ENCODE data around the gene MAD1L1. TPM values are rescaled to one million over a fixed set of nuclear protein-coding genes. Genes with fewer than 3 reads are reported as not detected.

Gene MAD1L1
- total and polyA plus RNA-seq, 2 of the 8 experiments (the other 6 are each of a cell fraction or from before 2014, with no cell fraction given): 40.4 to 44.6 TPM

DNA sequence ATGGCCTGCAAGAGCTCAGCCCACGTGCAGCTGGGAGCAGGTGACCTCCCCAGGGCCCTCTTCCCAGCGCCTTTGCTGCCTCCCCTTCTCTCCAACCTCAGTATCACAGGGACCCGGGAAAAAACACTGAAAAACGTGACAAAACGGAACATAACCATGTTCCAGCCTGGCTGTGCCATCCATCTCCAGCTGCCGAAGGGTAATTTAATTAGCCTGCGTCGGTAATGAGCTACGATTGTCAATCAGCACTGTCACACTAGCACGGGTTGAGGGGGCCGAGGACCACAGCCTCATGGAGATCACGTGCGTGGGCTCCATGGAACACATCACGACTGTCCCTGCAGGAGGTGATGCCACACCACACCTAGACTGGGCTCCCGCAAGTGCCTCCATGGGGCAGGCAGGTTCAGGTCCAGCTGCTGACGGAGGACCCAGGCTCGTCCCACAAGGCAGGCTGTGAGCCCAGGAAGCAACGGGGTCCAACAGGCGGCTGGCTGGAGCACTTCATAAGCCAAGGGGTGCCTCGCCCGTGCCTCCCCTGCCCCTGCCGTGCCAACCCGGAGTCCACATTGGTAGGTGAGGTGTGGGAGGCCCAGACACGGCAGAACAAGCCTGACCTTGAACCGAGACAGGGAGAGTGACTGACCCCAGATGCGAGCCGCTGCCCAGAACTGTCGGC lies 363.2 kb downstream of the MAD1L1 start:
- H3K27ac ChIP-seq (ENCODE audit: low read depth, low read length): no peak overlapping the region
- H3K23ac ChIP-seq (ENCODE audit: insufficient read length): no peak overlapping the region
- H4K20me1 ChIP-seq (replicated peaks in 1 of 2; ENCODE audit: control insufficient read depth in 1 of 2, insufficient read depth in 2 of 2, low read length in 2 of 2): peaks cover 2 to 9% of the 10 kb centered on the region in 2 experiments
- no peak overlapping the region for H3K56ac ChIP-seq (replicated peaks; ENCODE audit: insufficient read length, low read depth, low read length)
- H3K79me1 ChIP-seq (ENCODE audit: low read depth, low read length): peaks cover 4% of the 10 kb centered on the region; the same call in 1 of the 2 replicates
- no peaks in the 10 kb centered on the region for H3K27me3 ChIP-seq (replicated peaks in 1 of 4; ENCODE audit: control insufficient read depth in 3 of 4, extremely low read depth in 1 of 4, insufficient read depth in 3 of 4, low read length in 3 of 4)
- H3K4me2 ChIP-seq (ENCODE audit: insufficient read depth in 1 of 2, low read depth in 2 of 2, low read length in 2 of 2): no peak overlapping the region
- H3K4me1 ChIP-seq (replicated peaks in 1 of 4; ENCODE audit: control insufficient read depth in 3 of 4, insufficient read depth in 4 of 4, low read length in 3 of 4): peaks cover 0 to 1% (median under 1%) of the 10 kb centered on the region in 4 experiments; a peak in 3 of 7 replicates
- POLR2A ChIA-PET (ENCODE audit: partially characterized antibody): no interaction called here
- no peak overlapping the region for H2BK12ac ChIP-seq (ENCODE audit: low read depth, low read length)
- H3K36me3 ChIP-seq (ENCODE audit: control insufficient read depth in 2 of 4, insufficient read depth in 4 of 4, low read length in 3 of 4): no peaks in the 10 kb centered on the region
- H2AFZ ChIP-seq (ENCODE audit: low read length): no peak overlapping the region
- no peak overlapping the region; the same call in 1 of the 2 replicates for H2BK5ac ChIP-seq (ENCODE audit: low read depth, low read length)
- no peaks in the 10 kb centered on the region; the same call in 1 of the 2 replicates for H3K23me2 ChIP-seq (ENCODE audit: low read depth, low read length)
- DNase-seq (ENCODE audit: low read depth in 1 of 2, low spot score in 2 of 2) (no peak), FAIRE-seq (no peak)
- H3K4ac ChIP-seq (replicated peaks; ENCODE audit: insufficient read length, low read depth, low read length): no peak overlapping the region
- H3K18ac ChIP-seq (ENCODE audit: extremely low read depth, low read length): no peak overlapping the region
- peaks cover 0 to 11% of the 10 kb centered on the region in 2 experiments; a peak in 1 of 4 replicates for H3K9me3 ChIP-seq (ENCODE audit: insufficient read depth in 2 of 2, low read depth in 1 of 2, low read length in 1 of 2)
- no peak overlapping the region for H3K4me3 ChIP-seq (ENCODE audit: extremely low read depth in 1 of 4, insufficient read depth in 2 of 4, low read depth in 3 of 4, low read length in 4 of 4)
- H2AK5ac ChIP-seq (ENCODE audit: low read depth, low read length): no peak overlapping the region
- H4K8ac ChIP-seq (ENCODE audit: extremely low read depth, insufficient read depth, low read length): no peak overlapping the region
- no peak overlapping the region for H2BK15ac ChIP-seq (ENCODE audit: low read length)
- no peaks in the 10 kb centered on the region; a peak in 1 of 4 replicates for H3K79me2 ChIP-seq (ENCODE audit: control insufficient read depth in 1 of 2, insufficient read depth in 2 of 2, low read length in 2 of 2)
- no peak overlapping the region for H3K14ac ChIP-seq (ENCODE audit: insufficient read length)
- 90% methylated on average over 28 of the region's 28 CpGs; no CpG with 5 or more reads in 1 of the 2 experiments for WGBS, 2 experiments (ENCODE audit: extremely low coverage in 1 of 2, insufficient coverage in 1 of 2, insufficient read length in 1 of 2, insufficient replicate concordance in 2 of 2, low coverage in 1 of 2, low lambda C conversion rate in 2 of 2, missing lambda C conversion rate in 1 of 2)
- TF ChIP-seq ASH2L (IDR thresholded peaks at IDR 0.05; ENCODE audit: low read length) (no peak), ZNF274 (IDR thresholded peaks at IDR 0.05; ENCODE audit: borderline replicate concordance, extremely low read depth, low read length) (no peak), EP300 (IDR thresholded peaks at IDR 0.05; ENCODE audit: borderline replicate concordance in 1 of 2, low read depth in 2 of 2, low read length in 2 of 2) (no peak), SIRT6 (IDR thresholded peaks at IDR 0.05; ENCODE audit: low read length) (no peak), HDAC2 (IDR thresholded peaks at IDR 0.05; ENCODE audit: borderline replicate concordance in 1 of 2, low read depth in 2 of 2, low read length in 2 of 2) (no peak), YY1 (IDR thresholded peaks at IDR 0.05; ENCODE audit: low read depth, low read length) (no peak), RFX5 (IDR thresholded peaks at IDR 0.05; ENCODE audit: borderline replicate concordance, low read depth, low read length) (no peak)
- H3K9ac ChIP-seq (replicated peaks in 1 of 4; ENCODE audit: extremely low read depth in 1 of 4, low read depth in 3 of 4, low read length in 3 of 4): no peak overlapping the region
- no peak overlapping the region for H2BK120ac ChIP-seq (replicated peaks; ENCODE audit: low read depth, low read length)
- CTCF ChIA-PET (ENCODE audit: partially characterized antibody): interaction anchor here (0.9 to 3.2 kb wide), 3 partner anchors 10 to 219 kb away, joined by 3 to 13 read pairs (median 3); no protein-coding TSS in a partner anchor
- H2BK20ac ChIP-seq (ENCODE audit: low read length): no peak overlapping the region
- H4K91ac ChIP-seq (replicated peaks; ENCODE audit: insufficient read length, low read length): no peak overlapping the region
- H4K5ac ChIP-seq (ENCODE audit: insufficient read length, low read depth, low read length): no peak overlapping the region
